Measurements from ENCODE around the gene BNIPL.

Gene BNIPL, protein sequence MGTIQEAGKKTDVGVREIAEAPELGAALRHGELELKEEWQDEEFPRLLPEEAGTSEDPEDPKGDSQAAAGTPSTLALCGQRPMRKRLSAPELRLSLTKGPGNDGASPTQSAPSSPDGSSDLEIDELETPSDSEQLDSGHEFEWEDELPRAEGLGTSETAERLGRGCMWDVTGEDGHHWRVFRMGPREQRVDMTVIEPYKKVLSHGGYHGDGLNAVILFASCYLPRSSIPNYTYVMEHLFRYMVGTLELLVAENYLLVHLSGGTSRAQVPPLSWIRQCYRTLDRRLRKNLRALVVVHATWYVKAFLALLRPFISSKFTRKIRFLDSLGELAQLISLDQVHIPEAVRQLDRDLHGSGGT

DNA sequence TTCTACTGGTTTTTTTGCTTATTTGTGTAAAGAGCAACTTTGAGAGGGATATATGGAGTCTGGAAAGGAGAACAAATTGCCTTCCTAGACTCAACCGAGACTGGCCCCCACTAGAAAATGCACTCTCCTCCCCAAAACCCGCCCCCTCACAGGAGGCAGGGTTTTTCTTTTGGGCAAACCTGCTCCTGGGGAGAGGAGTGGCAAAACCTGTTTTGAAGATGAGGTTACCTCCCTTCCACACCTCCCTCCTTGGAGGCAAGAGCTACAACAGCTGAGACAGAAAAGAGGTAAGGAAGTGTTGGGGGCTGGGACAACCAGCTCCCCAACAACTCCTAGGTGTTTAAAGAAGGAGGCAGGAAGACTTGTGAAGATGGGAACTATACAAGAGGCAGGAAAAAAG lies at the start of gene BNIPL:
Gene BNIPL (plus strand): TSS at position 231 of the 400 bp plus-strand sequence. CDS start 140 bp downstream, at position 371.
- DNase-seq (ENCODE audit: low spot score): no peak

DNA sequence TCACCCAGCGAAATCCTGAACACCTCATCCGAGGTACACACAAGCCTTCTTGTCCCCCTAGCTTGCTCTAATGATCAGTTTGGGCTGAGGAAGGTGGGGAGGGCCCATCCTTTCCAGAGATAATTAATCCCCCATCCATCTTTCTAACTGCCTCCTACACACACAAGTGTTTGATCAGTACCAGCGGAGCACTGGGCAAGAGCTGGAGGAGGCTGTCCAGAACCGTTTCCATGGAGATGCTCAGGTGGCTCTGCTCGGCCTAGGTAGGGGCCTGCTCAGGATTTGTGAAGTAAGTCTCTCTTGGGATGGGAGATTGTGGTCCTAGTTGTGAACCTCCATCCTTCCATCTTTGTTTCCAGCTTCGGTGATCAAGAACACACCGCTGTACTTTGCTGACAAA lies 48.5 kb upstream of the BNIPL start:
- no peak for DNase-seq (ENCODE audit: low spot score)

DNA sequence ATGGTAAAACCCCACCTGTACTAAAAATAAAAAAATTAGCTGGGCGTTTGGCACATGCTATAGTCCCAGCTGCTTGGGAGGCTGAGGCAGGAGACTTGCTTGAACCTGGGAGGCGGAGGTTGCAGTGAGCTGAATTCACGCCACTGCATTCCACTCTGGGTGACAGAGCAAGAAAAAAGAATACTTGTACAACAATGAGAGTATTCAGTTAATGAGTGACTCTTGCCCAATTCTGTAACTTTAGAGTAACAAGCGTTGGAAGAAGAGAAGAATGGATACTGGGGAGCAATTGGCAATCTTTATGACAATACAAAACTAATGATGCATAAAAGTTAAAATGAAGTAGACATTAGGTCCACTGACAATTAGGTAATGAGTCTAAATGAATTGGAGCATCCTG lies 43.8 kb upstream of the BNIPL start:
- no peak for DNase-seq (ENCODE audit: low spot score)

DNA sequence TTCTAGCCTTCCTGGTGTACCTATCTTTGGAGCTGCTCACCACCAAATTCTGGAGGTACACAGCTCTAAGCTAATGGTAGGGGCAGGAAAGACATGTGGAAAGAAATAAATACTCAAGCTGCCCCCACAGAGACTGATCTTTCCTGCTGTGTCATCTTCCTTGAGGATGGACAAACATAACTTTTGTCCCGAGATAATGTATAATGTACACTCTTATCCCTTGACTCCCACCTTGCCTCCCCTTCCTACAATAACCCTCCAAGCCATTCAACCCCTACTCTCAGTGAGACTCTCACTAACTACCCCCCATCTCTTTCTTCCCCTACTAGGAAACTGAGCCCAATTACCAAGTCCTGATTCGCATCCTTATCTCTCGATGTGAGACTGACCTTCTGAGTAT lies 42.1 kb upstream of the BNIPL start:
- no peak for DNase-seq (ENCODE audit: low spot score)

DNA sequence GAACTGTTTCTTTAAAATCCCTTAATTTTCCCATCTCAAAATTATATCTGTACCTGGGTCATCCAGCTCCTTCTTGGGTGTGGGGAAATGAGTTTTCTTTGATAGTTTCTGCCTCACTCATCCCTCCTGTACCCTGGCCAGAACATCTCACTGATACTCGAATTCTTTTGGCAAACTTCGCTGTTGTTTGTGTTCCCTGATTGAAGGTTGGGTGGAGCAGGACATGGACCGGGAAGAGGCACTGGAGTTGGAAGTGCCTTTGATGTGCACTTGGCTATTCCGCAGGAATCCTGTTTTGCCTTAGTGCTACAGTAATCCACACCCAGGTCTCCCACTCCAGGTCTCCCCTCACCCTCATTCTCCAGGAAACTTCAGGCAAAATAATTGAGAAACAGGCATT lies 40.9 kb upstream of the BNIPL start:
- DNase-seq (ENCODE audit: low spot score): peak; percentile 61

DNA sequence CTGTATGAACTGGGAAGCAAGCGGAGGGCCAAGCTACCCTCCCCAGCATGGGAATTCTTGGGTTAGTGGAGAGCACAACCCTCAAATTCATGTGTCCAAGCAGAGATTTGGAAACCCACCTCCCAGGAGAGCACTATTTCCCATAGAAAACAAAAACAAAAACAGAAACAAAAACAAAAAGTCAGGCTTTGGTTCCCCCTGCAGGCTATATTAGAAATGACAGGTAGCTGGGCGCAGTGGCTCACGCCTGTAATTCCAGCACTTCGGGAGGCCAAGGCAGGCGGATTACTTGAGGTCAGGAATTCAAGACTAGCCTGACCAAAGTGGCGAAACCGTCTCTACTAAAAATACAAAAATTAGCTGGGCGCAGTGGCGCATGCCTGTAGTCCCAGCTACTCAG lies 40.5 kb upstream of the BNIPL start:
- DNase-seq (ENCODE audit: low spot score): peak; percentile 77

DNA sequence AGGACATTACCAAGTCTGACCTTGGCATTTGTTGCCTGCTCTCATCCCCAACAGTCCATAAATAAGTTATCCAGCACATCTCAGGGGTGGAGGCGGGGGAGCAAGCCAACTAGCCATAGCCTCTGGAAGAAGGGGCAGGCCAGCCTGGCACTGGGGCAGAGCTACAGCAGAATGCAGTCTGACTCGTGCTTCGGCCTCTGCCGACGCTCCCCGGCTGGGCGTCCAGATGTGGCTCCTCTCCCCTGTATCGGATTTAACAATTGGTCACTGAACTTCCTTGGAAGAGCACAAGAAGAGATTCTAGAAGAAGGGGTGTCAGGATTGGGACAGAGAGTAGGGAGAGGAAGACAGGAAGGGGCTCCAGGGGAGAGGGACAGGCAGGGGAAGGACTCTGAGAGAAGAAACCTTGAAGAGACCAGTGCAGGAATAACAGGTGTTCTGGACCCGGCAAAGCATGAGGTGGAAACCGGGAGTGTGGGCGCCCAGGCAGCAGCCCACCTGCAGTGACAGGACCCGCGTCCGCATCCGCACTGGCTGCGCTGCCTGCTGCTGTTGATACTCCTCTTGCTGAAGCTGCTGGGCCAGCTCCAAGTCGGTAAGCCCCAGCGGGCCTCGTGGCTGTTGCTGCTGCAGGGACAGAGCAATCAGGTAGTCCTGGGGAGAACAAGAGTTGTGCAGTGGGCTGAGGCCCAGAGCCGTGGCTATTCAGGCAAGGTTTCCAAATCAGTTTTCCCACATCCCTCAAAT lies 39.1 kb upstream of the BNIPL start:
- DNase-seq (ENCODE audit: low spot score): no peak

DNA sequence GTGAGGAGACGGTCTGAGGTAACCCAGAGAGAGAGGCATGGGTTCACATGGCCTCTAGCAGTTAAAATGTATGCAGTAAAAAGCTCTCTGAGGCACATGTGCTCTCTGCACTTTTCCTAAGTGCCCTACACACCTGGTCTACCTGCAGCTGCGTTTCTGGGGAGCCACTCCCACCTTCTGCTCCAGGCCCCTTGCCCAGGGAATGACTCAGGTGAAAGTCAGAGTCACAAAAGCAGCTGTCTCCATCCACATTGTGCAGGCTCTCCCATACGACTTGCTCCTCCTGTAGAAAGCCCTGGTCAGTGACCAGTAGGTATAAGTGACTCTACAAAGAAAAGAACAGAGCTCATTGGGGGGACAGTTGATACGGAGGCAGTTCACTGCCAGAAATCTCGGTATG lies 38.4 kb upstream of the BNIPL start:
- no peak for DNase-seq (ENCODE audit: low spot score)

DNA sequence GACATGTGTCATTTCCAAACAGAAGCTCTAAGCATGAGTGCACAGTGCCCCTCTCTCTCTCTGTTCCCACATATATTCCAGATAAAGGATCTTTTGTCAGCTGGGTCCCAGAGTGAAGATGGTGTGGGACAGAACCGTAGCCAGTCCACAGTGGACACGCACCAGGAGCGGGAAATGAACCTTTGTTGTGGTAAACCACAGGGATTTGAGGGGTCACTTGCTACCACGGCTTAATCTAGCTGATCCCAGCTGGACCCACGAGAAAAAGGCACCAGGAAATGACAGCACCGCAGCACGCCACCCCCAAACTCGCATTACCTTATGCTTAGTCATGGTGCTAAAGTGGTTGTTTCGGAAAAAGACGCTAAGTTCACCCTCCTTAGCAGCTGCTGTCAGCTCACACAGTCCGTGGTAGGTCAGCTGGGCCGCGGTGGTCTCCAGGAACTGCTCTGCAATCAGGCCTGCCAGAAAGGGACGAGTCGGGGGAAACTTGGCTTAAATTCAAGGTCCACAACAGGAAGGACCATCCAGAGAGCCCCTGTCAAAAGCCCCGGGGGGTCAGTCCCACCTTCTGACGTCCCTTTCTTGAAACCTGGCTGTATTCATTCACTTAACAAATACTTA lies 37.2 kb upstream of the BNIPL start:
- no peak for DNase-seq (ENCODE audit: low spot score)

DNA sequence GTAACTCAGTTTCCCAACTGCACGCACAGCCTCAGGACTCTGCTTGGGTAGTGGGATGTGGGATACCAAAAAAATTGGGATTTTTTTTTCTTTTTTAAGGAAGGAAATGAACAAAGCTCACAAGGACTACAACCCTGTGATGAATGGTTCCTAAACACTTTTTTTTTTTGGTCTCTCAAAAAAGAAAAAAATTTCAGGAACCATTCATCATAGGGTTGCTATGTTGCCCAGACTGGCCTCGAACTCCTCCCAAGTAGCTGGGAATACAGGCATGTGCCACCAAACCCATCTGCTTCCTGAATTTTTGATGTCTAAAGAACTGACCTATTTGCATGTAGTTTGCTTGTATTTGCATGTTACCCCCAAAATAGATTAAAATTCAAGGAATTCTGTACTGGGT lies 36.5 kb upstream of the BNIPL start:
- DNase-seq (ENCODE audit: low spot score): no peak

DNA sequence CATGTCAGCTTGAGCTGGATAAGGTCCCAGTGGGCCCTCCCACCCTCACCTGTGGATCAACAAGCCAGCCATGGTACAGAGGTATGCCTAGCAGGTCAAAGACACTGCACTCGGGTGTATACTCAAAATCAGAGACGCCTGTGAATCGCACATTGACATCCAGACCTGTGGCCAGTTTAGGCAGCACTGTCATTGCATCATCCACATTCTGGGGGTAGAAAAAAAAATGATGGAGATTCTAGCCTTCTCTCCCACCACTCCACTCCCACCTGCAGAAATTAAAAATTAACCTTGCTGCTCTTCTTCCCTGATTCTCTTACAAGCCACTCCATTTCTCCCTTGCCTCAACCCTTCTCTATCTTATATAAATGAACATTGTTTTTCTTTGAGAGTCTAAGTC lies 36.0 kb upstream of the BNIPL start:
- no peak for DNase-seq (ENCODE audit: low spot score)

DNA sequence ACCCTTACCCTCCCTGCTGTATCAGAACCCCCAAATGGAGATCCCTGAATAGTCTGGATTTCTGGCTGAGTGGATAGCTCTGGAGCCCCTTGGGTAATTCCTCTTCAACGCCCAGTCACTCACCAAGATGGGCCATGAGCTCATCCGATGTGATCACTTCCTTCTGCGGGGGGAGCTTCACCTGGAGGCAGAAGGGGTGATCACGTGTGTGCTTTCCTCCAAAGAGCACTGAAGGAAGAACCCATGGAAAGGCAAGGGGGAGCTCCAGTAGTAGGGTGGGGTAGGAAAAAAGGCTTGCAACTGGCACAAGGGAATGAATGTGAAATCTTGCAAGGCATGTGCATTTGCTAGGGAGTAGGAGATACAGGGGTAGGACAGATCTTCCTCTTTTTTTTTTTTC lies 34.8 kb upstream of the BNIPL start:
- DNase-seq (ENCODE audit: low spot score): no peak

DNA sequence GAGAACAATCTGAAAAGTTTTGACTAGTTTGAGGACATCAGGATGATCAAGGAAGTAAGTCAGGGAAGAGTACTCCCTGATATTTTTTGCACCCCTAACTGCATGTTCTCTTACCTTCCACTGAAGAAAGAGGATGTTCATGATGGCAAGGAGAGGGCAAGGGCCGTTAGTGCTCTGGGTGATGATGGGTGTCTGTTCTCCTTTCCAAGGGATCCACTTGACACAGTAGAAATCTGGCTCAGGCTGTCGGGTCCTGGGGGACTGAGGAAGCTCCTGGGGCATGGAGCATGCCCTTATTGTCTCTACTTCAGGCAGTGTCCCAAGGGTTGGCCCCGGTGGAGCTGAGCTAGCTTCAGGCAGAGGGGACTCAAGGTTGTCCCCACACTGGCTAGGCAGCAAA lies 34.3 kb upstream of the BNIPL start:
- DNase-seq (ENCODE audit: low spot score): no peak

DNA sequence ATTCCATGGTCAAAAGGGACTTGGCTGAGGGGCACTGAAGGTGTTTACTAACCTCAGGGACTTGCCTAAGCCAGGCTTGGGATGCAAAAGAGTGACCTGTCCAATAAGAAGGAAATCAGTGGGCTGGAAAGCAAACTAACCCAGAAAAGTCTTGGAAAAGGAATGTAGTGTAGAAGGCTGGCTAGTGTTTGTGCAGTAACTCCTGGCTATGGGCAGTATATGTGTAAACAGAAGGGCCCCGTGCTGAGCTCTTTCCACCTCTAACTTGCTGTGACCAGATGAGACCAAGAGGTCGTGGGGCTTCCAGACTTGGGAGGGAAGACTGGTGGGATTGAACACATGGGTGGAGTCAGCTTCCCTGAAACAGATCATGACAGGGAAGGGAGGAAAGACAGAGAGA lies 33.8 kb upstream of the BNIPL start:
- no peak for DNase-seq (ENCODE audit: low spot score)

DNA sequence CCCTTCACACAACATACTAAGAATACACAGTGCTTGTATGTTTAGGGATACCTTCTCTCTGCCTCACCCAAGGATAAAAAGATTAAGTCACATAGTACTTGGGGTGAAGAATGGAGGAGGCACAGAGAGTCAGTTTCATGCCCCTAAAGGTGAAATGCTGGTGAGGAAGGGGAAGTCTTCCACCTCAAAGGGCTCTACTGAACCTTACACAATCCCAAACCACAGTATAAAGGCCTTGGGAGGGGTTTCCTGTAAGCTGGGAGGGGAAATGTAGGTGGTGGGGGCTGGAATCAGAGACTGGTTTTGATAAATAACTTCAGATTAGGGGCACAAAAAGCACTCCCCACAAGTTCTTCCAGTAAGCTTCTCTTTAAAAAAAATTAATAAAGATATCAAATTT lies 33.2 kb upstream of the BNIPL start:
- DNase-seq (ENCODE audit: low spot score): no peak

DNA sequence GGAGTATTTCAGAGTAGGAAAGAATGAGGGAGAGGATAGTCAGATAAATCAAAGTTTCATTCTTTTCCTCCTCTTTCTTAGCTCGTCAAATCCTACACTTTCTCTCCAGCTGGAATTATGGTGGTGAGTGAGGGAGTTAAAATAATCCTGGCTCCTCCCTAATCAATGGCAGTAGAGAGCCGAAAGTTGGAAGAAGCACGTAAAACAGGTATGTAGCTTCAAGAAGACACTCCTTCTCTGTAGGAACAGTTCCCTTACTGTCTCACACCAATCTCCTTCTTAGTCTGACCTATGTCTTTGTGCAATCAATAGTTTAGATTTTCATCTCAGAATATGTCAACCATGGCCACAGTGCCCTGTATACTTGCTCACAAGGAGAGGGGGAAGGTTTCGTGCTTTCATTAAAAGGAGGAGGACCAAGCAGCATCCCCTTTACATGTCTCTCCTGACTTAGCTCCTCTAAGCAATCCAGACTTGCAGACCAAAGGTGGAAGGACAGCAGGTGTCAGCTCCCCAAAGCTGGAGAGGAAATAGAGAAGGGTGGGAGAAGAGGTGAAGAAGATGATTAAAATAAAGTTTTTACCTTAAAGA lies 30.6 kb upstream of the BNIPL start:
- DNase-seq (ENCODE audit: low spot score): peak; percentile 30

DNA sequence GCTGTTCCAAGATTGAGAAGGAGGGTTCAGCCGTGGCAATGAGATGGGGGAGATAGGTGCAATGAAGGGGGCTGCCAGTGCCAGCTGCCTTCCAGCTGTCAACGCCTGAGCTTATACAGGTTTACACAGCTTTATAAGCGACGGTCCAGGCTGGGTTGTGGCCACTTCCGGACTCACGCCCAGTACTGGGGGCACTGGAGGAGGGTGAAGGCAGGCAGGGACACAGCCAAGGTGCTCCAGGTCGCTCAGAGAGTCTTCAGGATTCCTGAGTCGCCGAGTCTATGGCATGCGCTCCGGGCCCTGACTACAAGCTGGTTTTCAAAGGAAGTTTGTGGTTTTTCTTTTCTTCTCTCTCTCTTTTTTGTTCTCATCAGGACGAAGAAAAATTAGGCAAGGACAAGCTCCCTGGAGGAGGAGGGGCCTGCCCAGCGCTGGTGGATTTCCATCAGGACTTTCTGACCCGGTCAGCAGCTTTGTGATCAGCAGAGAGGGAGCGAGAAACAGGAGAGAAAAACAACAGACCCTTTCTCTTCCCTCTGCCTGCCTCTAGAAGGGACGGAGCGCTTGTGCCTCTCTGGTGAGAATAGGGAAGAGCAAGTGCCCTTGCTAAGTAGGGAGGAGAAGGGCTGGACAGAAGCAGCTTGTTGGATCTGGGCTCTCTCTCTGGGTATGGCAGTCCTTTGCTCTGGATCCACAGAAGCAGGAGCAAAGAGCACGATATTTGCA lies 29.9 kb upstream of the BNIPL start, which contains the start of gene MINDY1:
Gene MINDY1 (minus strand): TSS at position 576 of the 726 bp plus-strand sequence. CDS start 4,285 bp downstream, outside the sequence.
- peak; percentile 84 for DNase-seq (ENCODE audit: low spot score)

DNA sequence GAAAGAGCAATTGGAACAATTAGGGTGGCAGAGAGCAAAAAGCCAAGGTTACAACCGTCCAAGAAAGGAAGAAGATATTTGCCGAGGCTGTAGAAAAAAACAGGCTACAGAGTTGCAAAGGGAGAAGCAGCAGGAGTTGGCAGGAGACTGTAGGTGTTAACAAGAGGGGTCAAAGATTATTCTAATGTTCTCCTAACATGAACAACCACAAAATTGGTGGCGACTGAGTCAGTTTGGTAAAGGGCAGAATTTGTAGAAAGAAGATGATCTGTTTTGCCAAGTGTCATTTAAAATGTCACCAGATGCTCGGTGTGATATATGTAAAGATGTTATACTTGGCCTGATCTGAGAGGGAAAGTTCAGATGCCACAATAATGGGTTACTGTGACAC lies 28.5 kb upstream of the BNIPL start:
- no peak for DNase-seq (ENCODE audit: low spot score)

DNA sequence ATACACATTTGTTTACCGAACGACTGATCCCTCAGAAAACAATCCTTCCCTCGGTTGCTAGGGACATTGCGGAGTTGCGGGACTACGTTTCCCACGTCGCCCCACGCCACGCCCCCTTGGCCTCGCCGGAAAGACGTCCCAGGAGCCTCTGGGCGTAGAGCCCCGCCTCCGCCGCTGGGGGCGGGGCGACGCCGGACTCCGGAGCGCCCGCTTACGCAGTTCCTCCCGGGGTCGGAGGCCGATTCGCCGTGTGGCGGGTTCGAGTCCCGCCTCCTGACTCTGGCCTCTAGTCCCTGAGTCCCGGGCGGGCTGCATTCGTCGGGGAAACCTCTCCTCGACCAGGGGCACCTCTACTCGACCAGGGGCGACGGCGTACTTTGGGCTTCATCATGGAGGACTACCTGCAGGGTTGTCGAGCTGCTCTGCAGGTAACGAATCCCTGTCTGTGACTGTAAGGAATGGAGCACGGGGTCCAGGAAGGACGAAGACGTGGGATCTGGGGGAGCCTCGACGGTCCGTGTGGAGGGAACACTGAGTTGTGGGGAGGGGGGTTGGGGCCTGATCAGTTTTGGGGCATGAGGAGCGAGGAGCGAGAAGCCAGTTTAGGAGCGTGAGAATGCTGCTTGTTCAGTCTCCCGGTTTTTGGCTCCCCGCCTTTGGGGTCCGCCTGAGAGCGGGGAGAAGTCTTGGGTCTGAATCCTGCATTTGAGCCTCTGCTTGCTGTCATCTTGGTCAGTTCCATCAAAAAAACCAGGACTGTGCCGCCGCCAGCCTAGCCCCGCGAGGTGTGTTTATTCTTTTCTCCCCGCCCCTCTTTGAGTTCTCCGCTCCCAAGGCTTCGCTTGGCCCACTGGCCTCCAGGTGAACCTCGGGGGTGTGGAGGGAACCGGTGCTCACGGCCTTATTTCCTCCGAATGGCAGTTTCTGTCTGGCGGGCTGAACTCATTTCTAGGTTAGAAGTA lies 27.9 kb upstream of the BNIPL start, which contains the start of gene PRUNE1:
Gene PRUNE1 (plus strand): TSS at position 206 of the 962 bp plus-strand sequence. CDS start 184 bp downstream, at position 390.
- peak; percentile 97 for DNase-seq (ENCODE audit: low spot score)

DNA sequence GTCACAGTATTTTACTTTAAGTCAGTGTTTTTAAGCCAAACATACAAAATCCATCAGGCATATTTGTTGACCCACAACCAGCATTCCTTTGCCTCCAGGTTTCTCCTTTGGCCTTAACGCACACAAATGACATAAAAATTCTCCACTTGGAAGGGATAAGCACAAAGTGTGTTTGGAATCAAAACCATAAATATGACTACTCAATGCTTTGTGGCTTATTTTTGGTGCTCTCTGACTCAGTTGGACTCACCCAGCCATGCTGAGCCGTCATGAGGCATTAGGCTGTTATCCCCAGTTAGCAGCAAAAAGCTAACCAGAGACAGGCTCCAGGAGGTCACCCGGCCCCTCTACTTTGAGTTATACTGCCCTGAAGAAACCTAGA lies 27.2 kb upstream of the BNIPL start:
- no peak for DNase-seq (ENCODE audit: low spot score)

Data from hematopoietic multipotent progenitor cell treated with erythropoietin and hydrocortisone succinate and interleukin-3 and kit ligand, for 17 days (in vitro differentiated cells).